Umbilical cord (tissue), 2 donors: ENCODE data around the gene AK5. TPM values are rescaled to one million over a fixed set of nuclear protein-coding genes. Genes with fewer than 3 reads are reported as not detected.

Experiments
- DNase-seq: peaks from one replicate; pipeline ENCODE4 v3.0.0-alpha.2; 2015; ENCODE audit warnings: low spot score
- total RNA-seq: library from RNA; depleted of rRNA; stranded (reverse); fragments of >200 nt; gene quantifications from one replicate; pipeline ENCODE4 v1.2.3, GENCODE V29; 2014; ENCODE audit warnings: low replicate concordance; ENCODE audit not compliant: insufficient read depth

The AK5 gene
- total RNA-seq, 1 donor from 2014 or later, result 9.9 TPM

GRCh38 chr1:77354536-77354935, 72.7 kb downstream of the AK5 start:
- no peak for DNase-seq

- DNase-seq, result peak; percentile 72
Observed at GRCh38 chr1:77355010-77355409, 73.2 kb downstream of the AK5 start.

- DNase-seq, result no peak
Observed at GRCh38 chr1:77356136-77356535, 74.3 kb downstream of the AK5 start.

- no peak for DNase-seq
Observed at GRCh38 chr1:77360256-77360655, 78.4 kb downstream of the AK5 start.

GRCh38 chr1:77361621-77362020, 79.8 kb downstream of the AK5 start:
- no peak for DNase-seq

- no peak for DNase-seq
Observed at GRCh38 chr1:77370161-77370560, 88.3 kb downstream of the AK5 start.

GRCh38 chr1:77370583-77371306, 88.9 kb downstream of the AK5 start:
- DNase-seq, result no peak

- no peak for DNase-seq
Observed at GRCh38 chr1:77371396-77371795, 89.6 kb downstream of the AK5 start.

- DNase-seq, result no peak
Observed at GRCh38 chr1:77373702-77374101, 91.9 kb downstream of the AK5 start.

GRCh38 chr1:77375541-77375940, 93.7 kb downstream of the AK5 start:
- DNase-seq, result no peak

- no peak for DNase-seq
Observed at GRCh38 chr1:77375990-77376389, 94.2 kb downstream of the AK5 start.

GRCh38 chr1:77378723-77379535, 97.1 kb downstream of the AK5 start:
- no peak for DNase-seq

GRCh38 chr1:77382366-77382765, 100.5 kb downstream of the AK5 start:
- no peak for DNase-seq

- no peak for DNase-seq
Observed at GRCh38 chr1:77383236-77383635, 101.4 kb downstream of the AK5 start.

- DNase-seq, result no peak
Observed at GRCh38 chr1:77385551-77385950, 103.7 kb downstream of the AK5 start.

- no peak for DNase-seq
Observed at GRCh38 chr1:77386276-77386675, 104.5 kb downstream of the AK5 start.

- DNase-seq, result no peak
Observed at GRCh38 chr1:77387553-77387952, 105.7 kb downstream of the AK5 start.

- DNase-seq, result no peak
Observed at GRCh38 chr1:77388661-77389060, 106.8 kb downstream of the AK5 start.

- no peak for DNase-seq
Observed at GRCh38 chr1:77392486-77392885, 110.7 kb downstream of the AK5 start.

- no peak for DNase-seq
Observed at GRCh38 chr1:77394166-77394565, 112.3 kb downstream of the AK5 start.

- DNase-seq, result no peak
Observed at GRCh38 chr1:77395051-77395450, 113.2 kb downstream of the AK5 start.

- DNase-seq, result no peak
Observed at GRCh38 chr1:77398152-77398551, 116.3 kb downstream of the AK5 start.
